Measurements from ENCODE around the gene FOXP1.

DNA sequence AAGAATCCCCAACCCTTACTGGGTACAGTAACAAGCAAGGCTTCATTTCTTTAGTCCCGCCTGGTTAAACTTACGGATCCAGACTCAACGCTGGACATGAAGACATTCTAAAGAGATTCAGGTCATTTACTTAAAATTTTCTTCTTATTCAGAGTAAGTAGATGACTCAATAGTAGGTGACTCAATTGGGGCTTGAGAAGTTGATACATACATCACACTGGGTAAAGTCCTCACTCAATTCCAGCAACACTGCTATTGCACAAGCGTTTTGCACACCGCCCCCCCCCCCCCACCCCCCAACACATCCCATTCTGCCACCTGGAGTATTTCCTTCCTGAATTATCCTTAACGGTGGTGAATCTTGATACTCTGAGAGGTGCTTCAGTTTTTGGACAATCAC, 610.0 kb downstream of the FOXP1 start:
- TF ChIP-seq GTF2F1 (IDR thresholded peaks at IDR 0.05; ENCODE audit: low read length) (no peak), NKX3-1 (CRISPR knock-in tag; IDR thresholded peaks at IDR 0.05) (no peak), POLR2A (IDR thresholded peaks at IDR 0.05; ENCODE audit: insufficient read depth in 1 of 2, low read depth in 2 of 2, low read length in 2 of 2) (no peak), KLF6 (CRISPR knock-in tag; IDR thresholded peaks at IDR 0.05) (no peak), ZNF264 (CRISPR knock-in tag; IDR thresholded peaks at IDR 0.05) (no peak), THAP11 (CRISPR knock-in tag; IDR thresholded peaks at IDR 0.05) (no peak), ZBTB42 (CRISPR knock-in tag; IDR thresholded peaks at IDR 0.05) (no peak)
- TF ChIP-seq, protein P1, sequence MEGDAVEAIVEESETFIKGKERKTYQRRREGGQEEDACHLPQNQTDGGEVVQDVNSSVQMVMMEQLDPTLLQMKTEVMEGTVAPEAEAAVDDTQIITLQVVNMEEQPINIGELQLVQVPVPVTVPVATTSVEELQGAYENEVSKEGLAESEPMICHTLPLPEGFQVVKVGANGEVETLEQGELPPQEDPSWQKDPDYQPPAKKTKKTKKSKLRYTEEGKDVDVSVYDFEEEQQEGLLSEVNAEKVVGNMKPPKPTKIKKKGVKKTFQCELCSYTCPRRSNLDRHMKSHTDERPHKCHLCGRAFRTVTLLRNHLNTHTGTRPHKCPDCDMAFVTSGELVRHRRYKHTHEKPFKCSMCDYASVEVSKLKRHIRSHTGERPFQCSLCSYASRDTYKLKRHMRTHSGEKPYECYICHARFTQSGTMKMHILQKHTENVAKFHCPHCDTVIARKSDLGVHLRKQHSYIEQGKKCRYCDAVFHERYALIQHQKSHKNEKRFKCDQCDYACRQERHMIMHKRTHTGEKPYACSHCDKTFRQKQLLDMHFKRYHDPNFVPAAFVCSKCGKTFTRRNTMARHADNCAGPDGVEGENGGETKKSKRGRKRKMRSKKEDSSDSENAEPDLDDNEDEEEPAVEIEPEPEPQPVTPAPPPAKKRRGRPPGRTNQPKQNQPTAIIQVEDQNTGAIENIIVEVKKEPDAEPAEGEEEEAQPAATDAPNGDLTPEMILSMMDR (CRISPR knock-in tag; IDR thresholded peaks at IDR 0.05) = no peak
